ENCODE measurements around the gene CCDC102B.

The CCDC102B gene

GRCh38 chr18:68916734-68917133 is 118.9 kb downstream of the CCDC102B start:
- TF ChIP-seq CTCF (IDR thresholded peaks at IDR 0.05; ENCODE audit: low read depth, low read length, missing control alignments): no peak
- no peak overlapping the region for H3K4me3 ChIP-seq (replicated peaks; ENCODE audit: low read depth, low read length)
- no peak for DNase-seq (ENCODE audit: extremely low read depth, low read depth)

- no peak overlapping the region for H3K4me3 ChIP-seq (replicated peaks; ENCODE audit: low read depth, low read length)
- TF ChIP-seq CTCF (IDR thresholded peaks at IDR 0.05; ENCODE audit: low read depth, low read length, missing control alignments): no peak
- no peak for DNase-seq (ENCODE audit: extremely low read depth, low read depth)
Observed at GRCh38 chr18:68918216-68918615, 120.3 kb downstream of the CCDC102B start.

- no peak overlapping the region for H3K4me3 ChIP-seq (replicated peaks; ENCODE audit: low read depth, low read length)
- no peak for DNase-seq (ENCODE audit: extremely low read depth, low read depth)
- no peak for TF ChIP-seq CTCF (IDR thresholded peaks at IDR 0.05; ENCODE audit: low read depth, low read length, missing control alignments)
Observed at GRCh38 chr18:68919900-68920299, 122.0 kb downstream of the CCDC102B start.

- no peak for TF ChIP-seq CTCF (IDR thresholded peaks at IDR 0.05; ENCODE audit: low read depth, low read length, missing control alignments)
Observed at GRCh38 chr18:68922392-68922791, 124.5 kb downstream of the CCDC102B start.

GRCh38 chr18:68925268-68925667 is 127.4 kb downstream of the CCDC102B start:
- no peak overlapping the region for H3K4me3 ChIP-seq (replicated peaks; ENCODE audit: low read depth, low read length)
- TF ChIP-seq CTCF (IDR thresholded peaks at IDR 0.05; ENCODE audit: low read depth, low read length, missing control alignments): no peak
- no peak for DNase-seq (ENCODE audit: extremely low read depth, low read depth)

More at GRCh38 chr18:68922392-68922791, 124.5 kb downstream of the CCDC102B start:
- DNase-seq (ENCODE audit: extremely low read depth, low read depth): no peak
- H3K4me3 ChIP-seq (replicated peaks; ENCODE audit: low read depth, low read length): no peak overlapping the region

- DNase-seq (ENCODE audit: extremely low read depth, low read depth): no peak
- no peak for TF ChIP-seq CTCF (IDR thresholded peaks at IDR 0.05; ENCODE audit: low read depth, low read length, missing control alignments)
- no peak overlapping the region for H3K4me3 ChIP-seq (replicated peaks; ENCODE audit: low read depth, low read length)
Observed at GRCh38 chr18:68928762-68929675, 131.1 kb downstream of the CCDC102B start.

Data from HFF-Myc (cell line).